CD14-positive monocyte (primary cell): ENCODE measurements around the gene PCDHB9. TPM values are rescaled to one million over a fixed set of nuclear protein-coding genes. Genes with fewer than 3 reads are reported as not detected.

Experiments
- DNase-seq, 3 donors: peaks; one replicate each; pipeline ENCODE4 v3.0.0-alpha.2; 2011 to 2022
- H2AFZ ChIP-seq: 2 replicates; pipeline ENCODE4 v1.6.0; 2012; ENCODE audit warnings: mild to moderate bottlenecking, low read depth, low read length, inconsistent platforms; ENCODE audit not compliant: insufficient read depth, poor library complexity, severe bottlenecking
- H3K27ac ChIP-seq, 2 donors: 1 replicate in 1 of 2; 2 replicates in 1 of 2; pipeline ENCODE4 v1.5.1; 2012 to 2013; ENCODE audit warnings: low read length in 2 of 2, control low read depth in 1 of 2, inconsistent platforms in 1 of 2, low read depth in 1 of 2, mild to moderate bottlenecking in 1 of 2
- H3K27me3 ChIP-seq, 2 donors: one replicate each; pipeline versions ENCODE4 v1.6.0 to v1.6.1; 2011 to 2013; ENCODE audit warnings: low read length in 2 of 2; ENCODE audit not compliant: control insufficient read depth in 2 of 2, insufficient read depth in 2 of 2
- H3K36me3 ChIP-seq, 2 donors: replicated peaks in 1 of 2; 1 replicate in 1 of 2; 2 replicates in 1 of 2; pipeline versions ENCODE4 v1.5.1 to v1.6.1; 2012 to 2013; ENCODE audit warnings: low read length in 2 of 2, control low read depth in 1 of 2, inconsistent platforms in 1 of 2, mild to moderate bottlenecking in 1 of 2; ENCODE audit not compliant: insufficient read depth in 2 of 2, control insufficient read depth in 1 of 2
- H3K4me1 ChIP-seq, 2 donors: 1 replicate in 1 of 2; 2 replicates in 1 of 2; pipeline versions ENCODE4 v1.5.1 to v1.6.1; 2012 to 2013; ENCODE audit warnings: low read length in 2 of 2, control low read depth in 1 of 2, inconsistent platforms in 1 of 2, mild to moderate bottlenecking in 1 of 2, moderate library complexity in 1 of 2; ENCODE audit not compliant: insufficient read depth in 2 of 2, control insufficient read depth in 1 of 2
- H3K4me2 ChIP-seq: replicated peaks from 2 replicates; pipeline ENCODE3; 2012; ENCODE audit warnings: low read length, moderate library complexity, mild to moderate bottlenecking; ENCODE audit not compliant: poor library complexity, severe bottlenecking; ENCODE audit errors: extremely low read depth
- H3K4me3 ChIP-seq, 3 experiments: fragments of 200-600 bp in 1 of 3; sonication (generic) in 1 of 3; replicated peaks in 1 of 3; 1 replicate in 2 of 3; 2 replicates in 1 of 3; pipeline ENCODE4 v1.5.1; 2011 to 2013; ENCODE audit warnings: low read length in 3 of 3, mild to moderate bottlenecking in 3 of 3, control low read depth in 2 of 3, low read depth in 2 of 3, inconsistent platforms in 1 of 3, moderate library complexity in 1 of 3
- H3K79me2 ChIP-seq: 2 replicates; pipeline ENCODE4 v1.6.0; 2012; ENCODE audit warnings: mild to moderate bottlenecking, control low read depth, inconsistent platforms, low read length, moderate library complexity; ENCODE audit not compliant: insufficient read depth
- H3K9ac ChIP-seq: 2 replicates; pipeline ENCODE4 v1.6.0; 2017; ENCODE audit warnings: low read length, mild to moderate bottlenecking; ENCODE audit not compliant: insufficient read depth, poor library complexity, severe bottlenecking
- H3K9me3 ChIP-seq, 2 donors: replicated peaks in 1 of 2; 1 replicate in 1 of 2; 2 replicates in 1 of 2; pipeline versions ENCODE4 v1.5.1 to v1.6.1; 2012 to 2013; ENCODE audit warnings: low read length in 2 of 2, control low read depth in 1 of 2; ENCODE audit not compliant: control insufficient read depth in 1 of 2, insufficient read depth in 1 of 2
- H4K20me1 ChIP-seq: 2 replicates; pipeline ENCODE4 v1.6.0; 2012; ENCODE audit warnings: mild to moderate bottlenecking, low read length, control low read depth, moderate library complexity; ENCODE audit not compliant: insufficient read depth
- H3K27ac Mint-ChIP-seq, 7 donors: one replicate each; pipeline ENCODE4 v1.8.0; 2020; ENCODE audit warnings: mild to moderate bottlenecking in 7 of 7, mixed read lengths in 7 of 7, moderate library complexity in 6 of 7, inconsistent platforms in 2 of 7
- H3K27me3 Mint-ChIP-seq, 3 donors: one replicate each; pipeline ENCODE4 v1.8.0; 2021 to 2022; ENCODE audit warnings: low read depth in 3 of 3, mild to moderate bottlenecking in 3 of 3, mixed read lengths in 3 of 3, moderate library complexity in 3 of 3, inconsistent platforms in 1 of 3
- H3K36me3 Mint-ChIP-seq, 2 donors: one replicate each; pipeline ENCODE4 v1.8.0; 2020; ENCODE audit warnings: mixed read lengths in 2 of 2, inconsistent platforms in 1 of 2, mild to moderate bottlenecking in 1 of 2
- H3K4me1 Mint-ChIP-seq: one replicate; pipeline ENCODE4 v1.8.0; 2020; ENCODE audit warnings: mild to moderate bottlenecking, mixed read lengths
- H3K4me3 Mint-ChIP-seq, 2 donors: one replicate each; pipeline ENCODE4 v1.8.0; 2020; ENCODE audit warnings: mild to moderate bottlenecking in 2 of 2, mixed read lengths in 2 of 2, moderate library complexity in 1 of 2
- H3K9me3 Mint-ChIP-seq, 7 donors: one replicate each; pipeline ENCODE4 v1.8.0; 2020 to 2022; ENCODE audit warnings: mixed read lengths in 7 of 7, mild to moderate bottlenecking in 6 of 7, moderate library complexity in 6 of 7, inconsistent platforms in 2 of 7
- WGBS: methylation state at CpG from one replicate; pipeline ENCODE4 v1.1.5; 2013; ENCODE audit warnings: missing lambda C conversion rate; ENCODE audit not compliant: insufficient coverage; 5-methylcytosine and 5-hydroxymethylcytosine counted together
- intact Hi-C, 2 donors: fragments of 100-400 bp; cut with micrococcal nuclease; formaldehyde crosslinking; loops; one replicate each; pipeline versions ENCODE4 v1.15.0 to v1.15.1; 2023
- polyA plus RNA-seq, 3 donors: library from polyadenylated mRNA; depleted of rRNA in 1 of 3; unstranded in 2 of 3; stranded (reverse) in 1 of 3; fragments of 300-500 nt in 2 of 3; fragments of >200 nt in 1 of 3; fragmentation: Illumina TruSeq in 2 of 3; gene quantifications; 1 replicate in 2 of 3; 2 replicates in 1 of 3; pipeline ENCODE4 v1.2.3, GENCODE V29; 2012 to 2021
- TF ChIP-seq, protein P1 (sequence below): fragments of 200-600 bp; IDR thresholded peaks from one replicate; pipeline ENCODE4 v1.8.0; 2022; ENCODE audit warnings: antibody characterized with exemption, mild to moderate bottlenecking

PCDHB9 gene
- polyA plus RNA-seq, 3 donors: not detected

DNA sequence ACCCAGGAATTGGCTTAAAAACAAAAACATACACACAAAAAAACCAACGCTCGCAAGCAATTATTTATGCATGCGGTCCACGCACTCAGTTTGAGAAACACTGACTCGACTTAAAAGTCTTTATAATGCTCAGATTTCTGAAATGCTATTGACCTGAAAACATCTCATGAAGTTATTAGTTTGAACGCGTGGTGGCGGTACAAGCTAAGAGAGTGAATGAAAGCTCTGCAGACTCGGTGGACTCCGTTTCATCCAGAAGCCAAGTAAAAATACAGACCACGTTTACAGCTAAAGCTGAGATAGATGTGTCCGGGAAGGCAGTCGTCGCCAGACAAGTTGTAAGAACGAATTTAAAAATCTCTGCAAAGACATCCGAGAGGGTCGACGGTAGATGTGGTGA lies 37.1 kb upstream of the PCDHB9 start, which contains the start of gene PCDHB6:
Gene PCDHB6, plus strand, starts transcription at position 246 of the 400 bp plus-strand sequence. CDS start 201 bp downstream, outside the sequence.
- H3K9ac ChIP-seq: no peak within 1 kb of the TSS
- H3K27me3 Mint-ChIP-seq: peaks cover 2 to 21% (median 12%) of the 10 kb centered on the region in 3 donors
- no peaks in the 10 kb centered on the region for H3K36me3 ChIP-seq
- H3K27me3 ChIP-seq: no peaks in the 10 kb centered on the region
- DNase-seq: no peak
- no peaks in the 10 kb centered on the region for H3K4me1 ChIP-seq
- H3K79me2 ChIP-seq: no peaks in the 10 kb centered on the region
- H4K20me1 ChIP-seq: no peaks in the 10 kb centered on the region
- peaks cover 28 to 35% of the 10 kb centered on the region in 2 donors for H3K9me3 ChIP-seq
- H3K9me3 Mint-ChIP-seq: peaks cover 26 to 41% (median 36%) of the 10 kb centered on the region in 7 donors
- no peak within 1 kb of the TSS for H2AFZ ChIP-seq
- H3K27ac ChIP-seq: no peak within 1 kb of the TSS
- no peak within 1 kb of the TSS for H3K4me3 ChIP-seq
- H3K4me3 Mint-ChIP-seq: no peak within 1 kb of the TSS
- H3K4me1 Mint-ChIP-seq: no peaks in the 10 kb centered on the region
- intact Hi-C loops: no loop called here
- TF ChIP-seq, protein P1, sequence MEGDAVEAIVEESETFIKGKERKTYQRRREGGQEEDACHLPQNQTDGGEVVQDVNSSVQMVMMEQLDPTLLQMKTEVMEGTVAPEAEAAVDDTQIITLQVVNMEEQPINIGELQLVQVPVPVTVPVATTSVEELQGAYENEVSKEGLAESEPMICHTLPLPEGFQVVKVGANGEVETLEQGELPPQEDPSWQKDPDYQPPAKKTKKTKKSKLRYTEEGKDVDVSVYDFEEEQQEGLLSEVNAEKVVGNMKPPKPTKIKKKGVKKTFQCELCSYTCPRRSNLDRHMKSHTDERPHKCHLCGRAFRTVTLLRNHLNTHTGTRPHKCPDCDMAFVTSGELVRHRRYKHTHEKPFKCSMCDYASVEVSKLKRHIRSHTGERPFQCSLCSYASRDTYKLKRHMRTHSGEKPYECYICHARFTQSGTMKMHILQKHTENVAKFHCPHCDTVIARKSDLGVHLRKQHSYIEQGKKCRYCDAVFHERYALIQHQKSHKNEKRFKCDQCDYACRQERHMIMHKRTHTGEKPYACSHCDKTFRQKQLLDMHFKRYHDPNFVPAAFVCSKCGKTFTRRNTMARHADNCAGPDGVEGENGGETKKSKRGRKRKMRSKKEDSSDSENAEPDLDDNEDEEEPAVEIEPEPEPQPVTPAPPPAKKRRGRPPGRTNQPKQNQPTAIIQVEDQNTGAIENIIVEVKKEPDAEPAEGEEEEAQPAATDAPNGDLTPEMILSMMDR: no peak
- H3K36me3 Mint-ChIP-seq: no peaks in the 10 kb centered on the region
- whole genome bisulfite sequencing: 14% methylated on average over 13 of the region's 18 CpGs
- no peak within 1 kb of the TSS for H3K4me2 ChIP-seq
- H3K27ac Mint-ChIP-seq: peak within 1 kb of the TSS in 1 of 7 donors; percentile 9

DNA sequence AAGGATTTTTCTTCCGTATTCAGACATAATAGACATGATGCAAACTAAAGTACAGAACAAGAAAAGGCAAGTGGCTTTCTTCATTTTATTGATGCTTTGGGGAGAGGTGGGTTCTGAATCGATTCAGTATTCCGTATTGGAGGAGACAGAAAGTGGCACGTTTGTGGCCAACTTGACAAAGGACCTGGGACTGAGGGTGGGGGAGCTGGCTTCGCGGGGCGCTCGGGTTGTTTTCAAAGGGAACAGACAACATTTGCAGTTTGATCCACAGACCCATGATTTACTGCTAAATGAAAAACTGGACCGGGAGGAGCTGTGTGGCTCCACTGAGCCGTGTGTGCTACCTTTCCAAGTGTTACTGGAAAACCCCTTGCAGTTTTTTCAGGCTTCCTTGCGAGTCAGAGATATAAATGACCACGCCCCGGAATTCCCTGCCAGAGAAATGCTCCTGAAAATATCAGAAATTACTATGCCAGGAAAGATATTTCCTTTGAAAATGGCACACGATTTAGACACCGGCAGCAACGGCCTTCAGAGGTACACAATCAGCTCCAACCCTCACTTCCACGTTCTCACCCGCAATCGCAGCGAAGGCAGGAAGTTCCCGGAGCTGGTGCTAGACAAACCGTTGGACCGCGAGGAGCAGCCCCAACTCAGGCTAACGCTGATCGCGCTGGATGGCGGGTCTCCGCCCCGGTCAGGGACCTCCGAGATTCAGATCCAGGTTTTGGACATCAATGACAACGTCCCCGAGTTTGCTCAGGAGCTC lies 36.6 kb upstream of the PCDHB9 start:
- H3K4me3 Mint-ChIP-seq: no peak overlapping the region

More for the DNA sequence above, 36.6 kb upstream of the PCDHB9 start:
- Histone ChIP-seq H3K4me3 (no peak overlapping the region), H3K27ac (no peak overlapping the region), H3K4me1 (no peaks in the 10 kb centered on the region), H3K27me3 (no peaks in the 10 kb centered on the region), H3K9me3 (peaks cover 31 to 41% of the 10 kb centered on the region in 2 donors), H3K4me2 (no peak overlapping the region), H3K79me2 (no peaks in the 10 kb centered on the region), H3K36me3 (no peaks in the 10 kb centered on the region), H3K9ac (no peak overlapping the region), H4K20me1 (no peaks in the 10 kb centered on the region), H2AFZ (no peak overlapping the region)
- 41% methylated on average over 32 of the region's 33 CpGs for WGBS
- no peak for DNase-seq
- H3K4me1 Mint-ChIP-seq: no peaks in the 10 kb centered on the region
- peak overlapping the region in 1 of 7 donors; percentile 9 for H3K27ac Mint-ChIP-seq
- peaks cover 2 to 19% (median 12%) of the 10 kb centered on the region in 3 donors for H3K27me3 Mint-ChIP-seq
- peaks cover 26 to 45% (median 39%) of the 10 kb centered on the region in 7 donors for H3K9me3 Mint-ChIP-seq
- TF ChIP-seq, protein P1: no peak
- intact Hi-C loops: no loop called here
- no peaks in the 10 kb centered on the region for H3K36me3 Mint-ChIP-seq
